ENCODE data around the gene TTC31.
"Not testable (repeated sequence)": the region's sequence is repeated elsewhere in the genome, so short reads cannot be mapped to it uniquely, and the experiment has no call there.

The TTC31 gene

DNA sequence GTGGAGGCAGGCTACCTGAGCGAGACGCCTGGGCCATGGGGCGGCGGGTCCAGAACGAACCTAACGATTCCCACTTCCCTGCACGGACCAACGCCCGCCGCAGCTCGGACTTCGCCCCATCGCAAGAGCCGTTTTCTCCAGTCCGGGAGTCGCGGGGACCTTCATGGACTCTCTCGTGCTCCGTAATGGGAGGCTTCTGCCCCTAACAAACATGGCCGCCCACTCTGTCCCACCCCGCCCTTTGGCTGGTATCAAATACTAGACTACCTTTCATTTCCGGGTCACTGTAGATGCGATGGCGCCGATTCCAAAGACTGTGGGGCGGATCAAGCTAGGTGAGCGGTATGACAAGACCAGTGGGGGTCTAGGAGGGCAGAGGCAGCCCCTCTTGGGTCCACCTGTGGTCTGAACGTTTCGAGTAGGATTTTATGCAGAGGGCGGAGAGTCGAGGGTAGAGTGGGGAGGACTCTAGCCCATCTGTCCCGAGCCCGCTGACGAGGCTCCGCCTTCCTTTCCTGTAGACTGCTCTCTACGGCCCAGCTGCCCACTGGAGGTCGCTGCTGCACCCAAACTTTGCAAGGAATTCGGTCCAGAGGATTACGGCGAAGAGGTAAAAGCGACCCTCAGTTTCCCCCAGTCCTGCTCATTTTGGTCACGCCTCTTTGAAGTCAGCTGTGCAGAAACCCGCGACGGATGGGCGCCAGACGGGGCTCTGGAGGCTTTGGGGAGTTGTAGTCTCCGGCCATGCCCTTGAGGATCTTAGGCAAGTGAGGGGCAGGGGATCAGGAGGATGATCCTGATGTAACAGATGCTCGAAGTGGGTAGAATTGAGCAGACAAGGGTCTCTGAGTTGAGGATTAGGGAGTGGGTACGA is at the start of gene TTC31, which contains the start of gene CCDC142:
TTC31 (plus strand) TSS at position 281 of the 874 bp plus-strand sequence; CDS start at position 296, 15 bp downstream.
CCDC142 (minus strand) TSS at position 198 of the 874 bp plus-strand sequence; CDS start at position 37, 161 bp downstream.
- DNase-seq, result peak; percentile 95 to 96

DNA sequence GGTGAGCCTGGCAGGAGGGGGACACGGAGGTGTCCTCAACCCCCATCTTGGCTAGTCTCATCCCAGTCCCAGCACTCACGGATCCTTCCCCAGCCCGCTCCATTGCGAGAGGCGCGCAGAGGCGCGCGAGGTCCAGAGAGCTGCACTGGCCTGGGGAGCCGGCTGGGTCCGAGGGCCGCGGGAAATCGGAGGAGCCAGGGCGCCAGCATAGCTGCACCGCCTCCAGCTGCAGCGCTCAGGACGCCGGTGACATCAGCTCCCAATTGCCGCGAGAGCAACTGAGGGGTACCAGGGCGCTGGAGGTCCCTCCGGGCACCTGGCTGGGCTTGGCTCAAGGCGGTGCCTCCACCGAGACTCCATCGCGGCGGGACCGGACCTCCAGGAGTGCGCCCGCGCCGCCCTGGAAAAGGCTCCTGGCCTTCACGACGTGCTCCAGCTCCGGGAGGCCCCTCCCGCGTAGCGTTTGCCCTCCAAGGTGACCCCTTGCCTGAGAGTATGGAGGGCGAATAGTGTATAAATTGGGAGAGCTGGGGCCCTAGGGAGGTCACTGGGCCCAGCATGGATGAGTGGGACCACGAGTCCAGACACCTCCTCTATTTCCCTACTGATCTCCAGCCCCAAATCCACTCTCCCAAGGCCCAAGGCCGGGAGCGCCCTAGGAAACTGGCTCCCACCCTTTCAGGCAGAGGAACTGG is 46.6 kb upstream of the TTC31 start:
- DNase-seq, result no peak

DNA sequence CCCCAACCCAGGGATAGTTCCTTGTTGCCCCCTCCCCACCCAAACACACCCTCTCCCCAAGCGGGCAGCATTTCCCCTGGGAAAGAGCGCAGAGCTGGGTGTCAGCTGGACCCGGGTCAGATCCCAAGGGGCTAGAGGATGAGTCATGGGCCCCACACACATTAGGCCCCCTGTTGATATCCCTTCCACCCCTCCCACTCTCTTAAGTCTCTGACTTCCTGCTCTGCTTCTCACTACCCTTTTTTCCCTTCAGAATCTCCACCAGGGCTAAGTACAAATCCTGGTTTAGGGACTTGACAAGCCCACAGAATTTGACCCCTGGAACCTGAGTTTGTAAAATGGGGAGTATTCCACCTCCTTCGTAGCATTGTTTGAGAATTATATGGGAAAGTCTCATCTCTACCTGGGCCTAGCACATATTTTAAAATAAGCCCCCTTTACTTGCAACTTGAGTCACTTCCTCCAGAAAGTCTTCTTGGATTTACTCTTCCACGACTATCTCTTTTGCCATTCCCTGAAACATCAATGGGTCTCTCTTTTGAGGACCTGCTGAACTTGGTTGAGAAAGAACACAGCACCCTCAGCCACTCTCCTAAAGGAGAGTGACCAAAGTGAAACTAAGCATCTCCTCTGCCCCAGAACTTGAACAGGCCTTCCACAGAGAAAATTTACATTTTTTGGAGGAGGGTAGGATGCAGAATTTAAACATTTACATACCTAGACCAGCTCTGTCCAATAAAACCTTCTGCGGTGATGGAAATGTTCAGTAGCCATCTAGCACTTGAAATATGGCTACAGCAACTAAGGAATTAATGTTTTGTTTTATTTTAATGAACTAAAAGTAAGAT is 45.8 kb upstream of the TTC31 start:
- DNase-seq, result no peak

DNA sequence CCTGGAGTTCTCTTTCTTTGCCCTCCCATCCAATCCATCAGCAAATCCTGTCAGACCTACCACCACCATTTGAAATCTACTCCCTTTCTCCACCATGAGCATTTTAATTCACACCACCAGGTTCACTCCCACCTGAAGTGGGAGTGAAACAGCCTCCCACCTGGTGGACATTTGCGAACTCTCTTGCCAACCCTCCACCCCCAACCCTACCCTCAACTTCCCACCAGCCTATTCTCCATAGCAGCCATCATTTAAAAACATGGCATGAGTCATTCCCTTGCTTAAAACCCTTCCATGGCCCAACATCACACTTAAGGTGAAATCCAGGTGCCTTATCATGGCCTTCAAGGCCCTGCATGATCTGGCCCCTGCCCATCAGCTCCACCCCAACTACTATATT is 44.6 kb upstream of the TTC31 start:
- no peak for DNase-seq

DNA sequence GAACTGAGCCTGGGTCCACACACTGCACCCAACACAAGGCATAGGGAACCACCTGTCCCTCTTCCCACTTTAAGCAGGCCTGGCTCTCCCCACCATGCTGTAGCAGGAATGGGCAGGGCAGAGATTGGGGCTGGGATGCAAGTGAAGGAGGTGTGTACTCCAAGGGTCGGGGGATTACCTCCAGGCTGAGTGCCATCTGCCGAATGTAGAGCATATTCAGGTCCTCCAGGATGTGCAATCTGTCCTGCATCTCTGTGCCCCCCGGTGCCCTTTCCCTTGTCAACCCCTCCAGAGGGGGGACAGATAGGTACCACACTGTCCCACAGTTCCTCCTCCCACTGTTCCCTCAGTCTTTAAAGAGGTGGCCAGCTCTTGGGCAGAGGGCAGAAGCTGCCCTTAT is 43.5 kb upstream of the TTC31 start:
- no peak for DNase-seq

DNA sequence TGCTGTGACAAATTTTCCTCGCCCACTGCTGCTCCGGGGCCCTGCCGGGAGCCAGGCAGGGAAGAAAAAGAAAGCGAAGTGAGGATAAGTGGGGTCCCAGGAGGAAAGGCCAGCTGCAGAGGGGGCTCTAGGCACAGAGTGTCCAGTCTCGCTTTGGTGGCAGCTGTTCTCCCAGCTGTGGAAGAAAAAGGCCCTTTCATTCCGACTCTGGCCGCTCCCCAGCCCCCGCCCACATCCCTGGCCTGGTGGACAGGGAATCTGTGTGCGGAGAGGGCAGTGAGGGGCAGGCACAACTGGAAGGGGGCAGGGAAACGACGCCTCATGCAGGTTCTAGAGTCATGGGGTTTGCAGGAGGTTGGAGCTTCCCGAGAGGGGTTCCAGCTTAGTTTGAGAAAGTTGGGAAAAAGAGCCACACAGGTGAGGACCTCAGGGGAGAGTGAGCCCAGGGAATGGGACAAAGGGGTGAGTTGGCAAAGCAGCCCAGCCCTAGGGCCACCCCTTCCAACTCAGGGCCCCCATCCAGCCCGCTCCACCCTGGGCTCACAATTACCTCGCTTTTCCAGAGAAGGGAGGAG is 43.0 kb upstream of the TTC31 start:
- no peak for DNase-seq

DNA sequence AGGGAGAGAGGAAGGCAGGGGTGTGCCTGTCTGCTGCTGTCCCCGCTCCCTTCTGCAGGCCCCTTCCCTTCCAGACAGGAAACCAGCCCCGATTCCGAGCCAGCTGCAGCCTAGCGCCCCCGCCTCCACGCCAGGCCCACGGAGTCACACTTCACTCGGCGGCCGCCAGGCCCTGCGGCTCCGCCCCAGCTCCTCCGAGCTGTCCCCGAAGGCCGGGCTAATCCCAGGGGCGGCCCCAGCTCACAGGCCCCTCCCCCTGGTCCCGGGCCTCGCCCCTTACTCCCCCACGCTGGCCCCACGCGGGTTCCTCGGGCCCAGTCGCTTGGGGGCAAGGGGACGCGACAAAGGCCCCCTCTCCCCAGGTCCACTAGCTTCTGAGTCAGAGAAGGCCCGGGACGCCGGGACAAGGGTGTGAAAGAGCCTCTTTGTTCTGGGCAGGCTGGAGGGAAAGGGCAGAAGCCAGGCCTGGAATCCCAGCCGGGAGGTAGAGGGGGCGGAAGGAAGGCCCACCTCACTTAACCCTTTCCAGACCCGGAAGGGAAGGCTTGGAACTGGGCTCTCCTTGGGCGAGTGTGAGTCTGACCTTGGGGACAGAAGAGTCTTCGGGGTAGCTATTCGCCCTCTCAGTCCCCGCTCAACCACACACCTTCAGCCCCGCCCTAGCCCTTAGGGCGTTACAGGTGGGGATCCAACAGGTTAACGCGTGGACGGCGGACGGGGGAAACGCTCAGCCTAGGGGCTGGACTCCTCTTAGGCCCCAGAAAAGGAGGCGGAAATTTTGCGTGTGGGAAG is 42.3 kb upstream of the TTC31 start:
- DNase-seq, result peak; percentile 67 to 75

DNA sequence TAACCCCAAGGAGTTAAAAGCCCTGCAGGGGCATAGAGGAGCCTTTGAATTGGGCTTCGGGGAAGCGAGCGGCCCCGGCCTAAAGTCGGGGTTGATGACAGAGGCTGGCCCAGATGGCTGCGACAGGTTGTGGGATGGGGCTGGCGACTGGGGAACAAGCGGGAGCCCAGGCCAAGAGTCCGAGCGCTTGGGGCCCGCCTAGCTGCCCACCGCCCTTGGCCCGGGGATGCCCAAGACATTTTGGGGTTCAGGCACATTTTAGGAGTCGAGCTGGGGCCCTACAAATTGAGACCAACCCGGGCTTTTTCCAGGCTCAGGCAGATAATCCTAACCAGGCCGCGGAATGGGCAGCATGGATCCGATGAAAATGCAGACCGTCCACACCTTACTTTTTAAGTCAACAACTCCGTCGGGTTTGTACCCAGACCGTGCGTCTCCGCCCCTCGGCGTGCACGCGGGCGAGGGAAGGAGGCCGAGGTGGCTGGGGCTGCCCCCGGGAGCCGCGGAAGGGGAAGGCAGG is 41.7 kb upstream of the TTC31 start:
- no peak for DNase-seq

DNA sequence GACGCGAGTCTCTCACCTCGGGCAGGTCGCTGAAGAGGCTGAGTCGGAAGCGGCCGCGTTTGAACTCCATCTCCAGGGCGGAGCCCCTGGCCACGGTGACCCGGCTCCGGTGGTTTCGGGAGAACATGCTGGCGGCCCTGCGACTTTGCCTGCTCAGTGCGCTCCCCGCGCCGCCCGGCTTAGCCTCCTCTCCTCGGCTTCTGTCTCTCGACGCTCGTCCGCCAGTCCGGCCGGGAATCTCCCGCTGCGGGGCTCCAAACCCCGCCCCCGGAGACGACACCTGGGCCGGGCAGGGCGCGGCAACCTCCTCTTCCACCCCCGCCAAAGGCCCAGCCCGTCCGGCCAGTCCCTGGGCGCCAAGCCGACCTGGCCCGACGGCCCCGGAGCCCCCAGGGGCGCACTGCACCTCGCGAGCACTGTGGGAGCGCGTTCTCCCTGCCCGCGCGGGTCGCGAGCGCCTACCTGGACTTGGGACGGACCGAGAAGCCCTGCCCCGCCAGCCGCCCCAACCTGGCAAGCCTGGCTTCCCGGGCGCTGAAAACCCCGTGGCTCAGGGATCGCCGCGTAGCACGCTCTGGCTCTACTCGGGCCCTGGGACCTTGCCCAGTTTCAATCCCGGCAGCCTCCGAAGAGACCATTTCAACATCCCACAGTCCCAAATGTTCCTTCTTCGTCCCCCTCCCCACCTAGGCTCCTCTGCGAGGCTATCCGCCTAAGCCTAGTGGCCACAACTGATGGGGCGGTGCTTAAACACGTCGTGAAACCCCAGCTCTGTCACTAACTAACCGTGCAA is 41.0 kb upstream of the TTC31 start, which contains the start of gene RTKN:
RTKN (minus strand) TSS at position 248 of the 793 bp plus-strand sequence; CDS start at position 127, 121 bp downstream.
- peak; percentile 52 to 61 for DNase-seq

DNA sequence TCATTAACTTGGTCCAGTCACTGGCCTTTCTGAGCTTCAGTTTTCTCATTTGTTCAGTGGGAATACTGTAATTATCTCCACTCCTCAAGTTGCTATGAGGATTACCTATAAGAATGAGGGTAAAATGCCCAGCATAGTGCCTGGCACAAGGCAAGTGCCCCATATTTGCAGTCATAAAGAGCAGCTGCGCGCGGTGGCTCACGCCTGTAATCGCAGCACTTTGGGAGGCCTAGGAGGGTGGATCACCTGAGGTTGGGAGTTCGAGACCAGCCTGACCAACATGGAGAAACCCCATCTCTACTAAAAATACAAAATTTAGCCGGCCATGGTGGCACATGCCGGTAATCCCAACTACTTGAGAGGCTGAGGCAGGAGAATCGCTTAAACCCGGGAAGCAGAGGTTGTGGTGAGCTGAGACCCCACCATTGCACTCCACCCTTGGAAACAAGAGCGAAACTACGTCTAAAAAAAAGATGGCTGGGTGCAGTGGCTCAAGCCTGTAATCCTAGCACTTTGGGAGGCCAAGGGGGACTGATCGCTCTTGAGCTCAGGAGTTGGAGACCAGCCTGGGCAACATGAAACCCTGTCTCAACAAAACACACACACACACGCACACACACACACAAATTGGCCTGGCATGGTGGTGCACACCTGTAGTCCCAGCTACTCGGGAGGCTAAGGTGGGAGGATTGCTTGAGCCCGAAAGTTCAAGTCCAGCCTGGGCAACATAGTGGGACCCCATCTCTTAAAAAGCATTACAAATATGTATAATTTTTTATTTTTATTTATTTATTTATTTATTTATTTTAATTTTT is 40.2 kb upstream of the TTC31 start:
- DNase-seq, result not testable (repeated sequence)

DNA sequence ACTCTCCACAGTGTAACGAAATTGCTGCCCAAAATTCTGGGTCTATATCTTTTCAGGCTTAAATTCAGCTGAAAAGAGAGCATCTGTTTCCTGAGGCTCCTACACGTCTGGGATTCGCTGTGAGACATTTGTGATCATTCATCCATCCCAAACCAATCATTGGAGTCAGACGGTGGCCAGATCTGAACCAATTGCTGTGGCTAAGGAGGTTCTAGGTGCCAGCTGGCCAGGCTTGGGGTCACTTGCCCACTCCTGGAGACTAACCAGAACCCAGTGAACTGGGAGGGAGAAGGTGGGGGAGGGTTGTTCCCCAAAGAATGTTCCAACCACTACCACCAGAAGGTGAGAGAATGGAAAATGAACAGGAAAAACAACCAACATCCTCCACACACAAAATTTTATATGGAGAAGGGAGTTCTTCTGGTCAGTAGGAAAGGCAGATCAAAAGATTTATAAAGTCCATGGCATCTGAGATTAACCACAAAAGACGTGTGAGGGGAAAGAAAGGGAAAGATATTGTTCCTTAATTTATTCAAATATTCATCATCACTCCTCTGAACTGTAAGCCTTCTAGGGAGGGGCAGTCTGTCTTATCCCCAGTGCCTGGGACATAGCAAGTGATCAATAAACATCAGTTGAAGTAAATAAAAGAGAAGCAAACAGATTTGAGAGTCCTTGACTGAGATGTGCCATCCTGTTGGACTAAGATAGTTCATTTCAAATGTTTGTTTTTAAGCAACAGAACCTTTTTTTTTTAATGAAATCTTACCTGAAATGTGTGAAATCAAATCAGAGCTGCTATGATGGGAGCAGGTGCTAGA is 38.2 kb upstream of the TTC31 start:
- DNase-seq, result no peak

DNA sequence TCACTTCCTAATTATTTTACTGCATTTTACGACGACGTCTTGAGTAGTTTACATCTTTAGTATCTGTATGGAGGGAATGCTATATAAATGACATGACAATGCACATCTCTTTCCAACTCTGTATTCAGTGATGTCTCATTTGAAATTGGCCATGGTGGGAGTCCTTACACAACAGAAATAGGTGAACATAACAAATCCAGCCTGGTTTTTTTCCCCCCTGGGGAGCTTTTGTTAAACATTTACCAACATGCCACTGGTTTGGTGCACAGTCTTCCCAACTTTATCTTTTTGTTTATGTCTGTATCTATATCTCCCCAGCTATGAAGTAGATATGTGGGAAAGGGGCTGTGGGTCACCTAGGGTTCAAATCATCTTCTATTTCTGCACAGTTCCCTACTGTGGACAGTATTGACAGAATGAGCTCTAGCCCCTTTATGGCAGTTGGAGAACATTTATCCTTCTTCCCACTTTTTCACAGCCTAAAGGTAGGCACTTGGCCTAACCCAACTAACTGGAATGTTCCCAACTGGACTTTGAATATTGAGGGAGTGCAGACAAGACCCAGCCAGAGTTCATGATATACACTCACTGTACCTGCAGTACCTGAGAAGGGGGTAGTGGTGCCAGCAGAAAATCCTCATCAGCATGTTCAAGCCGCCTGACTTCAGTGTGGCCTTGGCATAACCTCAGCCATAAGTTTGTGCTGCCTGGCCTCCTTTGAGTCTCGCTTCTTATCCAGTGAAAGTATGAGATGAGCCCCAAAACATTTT is 35.5 kb upstream of the TTC31 start:
- no peak for DNase-seq

DNA sequence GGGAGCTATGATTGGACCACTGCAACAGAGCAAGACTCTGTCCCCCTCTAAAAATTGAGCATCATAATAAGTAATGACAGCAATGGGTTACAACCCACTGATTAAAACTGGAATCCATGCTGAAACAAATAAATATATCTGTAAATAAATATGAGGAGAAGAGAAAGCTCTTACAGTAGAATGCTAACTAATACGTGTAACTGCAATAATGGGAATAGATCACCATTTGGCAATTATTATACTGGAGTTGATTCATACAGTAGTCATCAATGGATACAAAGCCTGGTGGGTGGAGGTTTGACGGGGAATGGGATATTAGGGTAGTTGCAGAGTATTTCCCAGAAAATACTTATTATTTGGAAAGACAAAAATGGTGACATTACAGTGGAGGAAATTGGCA is 34.1 kb upstream of the TTC31 start:
- DNase-seq, result no peak

DNA sequence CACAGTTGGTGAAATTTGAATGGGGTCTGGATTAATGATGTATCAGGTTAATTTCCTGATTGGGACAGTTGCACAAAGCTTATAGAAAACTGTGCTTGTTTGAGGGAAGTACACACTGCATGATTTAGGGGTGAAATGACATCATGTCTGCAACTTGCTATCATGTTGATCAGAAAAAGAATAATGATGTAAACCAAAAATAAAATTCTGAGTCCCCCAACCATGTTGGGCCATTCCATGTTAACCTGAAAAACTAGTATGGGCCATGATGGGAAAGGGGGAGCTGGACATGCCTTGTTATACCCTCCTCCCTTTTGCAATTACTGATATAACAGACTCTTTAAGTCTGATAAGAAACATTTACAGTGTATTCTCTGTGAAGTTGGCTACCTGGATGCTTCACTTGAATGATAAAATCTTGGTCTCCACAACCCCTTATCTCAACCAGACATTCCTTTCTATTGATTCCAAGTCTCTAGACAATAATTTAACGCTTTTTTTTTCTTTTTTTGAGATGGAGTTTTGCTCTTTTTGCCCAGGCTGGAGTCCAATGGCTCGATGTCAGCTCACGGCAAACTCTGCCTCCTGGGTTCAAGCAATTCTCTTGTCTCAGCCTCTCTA is 32.2 kb upstream of the TTC31 start:
- no peak for DNase-seq

DNA sequence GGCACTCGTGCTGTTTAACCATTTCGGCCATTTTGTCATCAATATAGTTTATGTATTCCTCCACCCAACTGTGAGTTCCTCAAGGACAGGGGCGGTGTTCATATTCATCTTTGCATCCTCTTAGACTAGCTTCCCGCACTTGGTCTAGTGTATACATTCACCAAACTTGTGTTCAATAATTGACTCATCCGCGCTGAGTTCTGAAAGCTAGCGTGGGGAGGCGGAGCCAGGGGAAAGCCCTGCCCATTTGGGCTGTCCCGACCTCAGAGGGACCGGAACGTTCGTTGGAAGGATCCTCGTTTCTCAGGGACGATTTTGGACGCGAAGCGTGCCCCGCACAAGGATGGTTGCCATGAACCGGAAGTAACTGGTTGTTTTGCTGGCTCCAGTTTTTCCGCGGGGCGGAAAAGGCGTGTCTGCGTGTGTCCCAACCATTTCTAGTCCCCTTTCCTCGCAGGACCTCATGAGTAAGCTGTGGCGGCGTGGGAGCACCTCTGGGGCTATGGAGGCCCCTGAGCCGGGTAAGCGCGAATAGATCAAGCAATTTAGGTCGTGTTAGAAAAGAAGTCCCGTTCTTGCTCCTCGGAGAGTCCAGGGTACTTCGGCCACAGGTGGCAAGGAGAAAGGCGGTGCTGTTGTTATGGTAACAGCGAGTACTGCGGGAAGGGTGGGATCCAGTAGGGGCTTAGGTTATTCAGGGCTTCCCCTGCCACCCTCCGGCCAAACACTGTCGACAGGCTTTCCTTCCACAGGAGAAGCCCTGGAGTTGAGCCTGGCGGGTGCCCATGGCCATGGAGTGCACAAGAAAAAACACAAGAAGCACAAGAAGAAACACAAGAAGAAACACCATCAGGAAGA is 28.0 kb upstream of the TTC31 start, which contains the start of gene INO80B:
INO80B (plus strand) TSS at position 434 of the 858 bp plus-strand sequence; CDS start at position 464, 30 bp downstream.
- peak; percentile 99 for DNase-seq

DNA sequence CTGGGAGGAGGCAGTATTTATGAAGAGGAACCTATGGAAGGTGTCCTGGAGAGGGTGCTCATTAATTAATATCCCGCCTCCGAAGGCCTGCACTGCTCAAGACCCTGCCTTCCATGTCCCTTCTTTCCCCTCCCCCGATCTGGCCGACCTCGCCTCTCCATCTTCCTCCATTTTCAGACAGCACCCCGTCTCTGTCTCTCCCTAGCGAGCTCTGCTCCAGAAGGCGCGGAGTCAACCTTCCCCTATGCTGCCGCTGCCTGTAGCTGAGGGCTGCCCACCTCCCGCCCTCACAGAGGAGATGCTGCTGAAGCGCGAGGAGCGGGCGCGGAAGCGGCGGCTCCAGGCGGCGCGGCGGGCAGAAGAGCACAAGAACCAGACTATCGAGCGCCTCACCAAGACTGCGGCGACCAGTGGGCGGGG is 25.7 kb upstream of the TTC31 start:
- no peak for DNase-seq
